ENCODE results near the gene ALG14.

GRCh38 chr1:94925004-94925403 lies 147.7 kb downstream of the ALG14 start:
- TF ChIP-seq CTCF (IDR thresholded peaks at IDR 0.05; ENCODE audit: low read depth, low read length): no peak
- TF ChIP-seq POLR2A (IDR thresholded peaks at IDR 0.05; ENCODE audit: extremely low read depth, insufficient read length): no peak
- TF ChIP-seq, protein P1, sequence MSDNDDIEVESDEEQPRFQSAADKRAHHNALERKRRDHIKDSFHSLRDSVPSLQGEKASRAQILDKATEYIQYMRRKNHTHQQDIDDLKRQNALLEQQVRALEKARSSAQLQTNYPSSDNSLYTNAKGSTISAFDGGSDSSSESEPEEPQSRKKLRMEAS (IDR thresholded peaks at IDR 0.05; ENCODE audit: low read depth, low read length): no peak
- no peak for TF ChIP-seq MYC (IDR thresholded peaks at IDR 0.05; ENCODE audit: low read depth, low read length)

All from NB4 (cell line).